Panc1 (cell line): ENCODE measurements around the gene PRSS21. TPM values are rescaled to one million over a fixed set of nuclear protein-coding genes. Genes with fewer than 3 reads are reported as not detected.

Source experiments
- ATAC-seq: fragments of 200-7000 bp; cut with Tn5 transposase; 2 replicates; pipeline ENCODE4 v1.9.1; 2020; ENCODE audit warnings: mild to moderate bottlenecking, moderate library complexity
- BruUV-seq: library from RNA; stranded (reverse); fragments of 400-500 nt; replicated peaks from 2 replicates; lab custom pipeline; 2021; lab: Mats Ljungman, UMichigan
- CTCF ChIA-PET: fragments of 300-600 bp; sonication (Branson Sonifier 250); formaldehyde crosslinking; loops from one replicate; lab custom pipeline; 2022; ENCODE audit warnings: antibody characterized with exemption; lab: Charles Lee
- POLR2A ChIA-PET: fragments of 300-600 bp; sonication (Branson Sonifier 250); formaldehyde crosslinking; loops from one replicate; lab custom pipeline; 2022; ENCODE audit warnings: antibody characterized with exemption; lab: Charles Lee
- DNase-seq: peaks from one replicate; pipeline ENCODE4 v3.0.0-alpha.2; 2010; ENCODE audit warnings: low read depth, low spot score
- H3K27ac ChIP-seq: 2 replicates; pipeline ENCODE4 v1.5.1; 2011; ENCODE audit warnings: mild to moderate bottlenecking, low read length, inconsistent platforms
- H3K27me3 ChIP-seq: fragments of 200-500 bp; sonication (Bioruptor generic); 2 replicates; pipeline ENCODE4 v1.6.0; 2014; ENCODE audit warnings: low read length, inconsistent platforms; ENCODE audit not compliant: control insufficient read depth, insufficient read depth
- H3K36me3 ChIP-seq: fragments of 200-500 bp; sonication (Bioruptor generic); 2 replicates; pipeline ENCODE4 v1.5.1; 2014; ENCODE audit warnings: inconsistent platforms, mild to moderate bottlenecking, low read length, moderate library complexity; ENCODE audit not compliant: control insufficient read depth, insufficient read depth
- H3K4me1 ChIP-seq: 2 replicates; pipeline ENCODE4 v1.5.1; 2011; ENCODE audit warnings: inconsistent platforms, mild to moderate bottlenecking, low read length, moderate library complexity; ENCODE audit not compliant: control insufficient read depth, insufficient read depth
- H3K4me3 ChIP-seq, 2 experiments: 2 replicates each; pipeline ENCODE4 v1.5.1; 2011 to 2012; ENCODE audit warnings: low read depth in 2 of 2, low read length in 2 of 2, mild to moderate bottlenecking in 2 of 2, inconsistent platforms in 1 of 2, moderate library complexity in 1 of 2
- H3K9me3 ChIP-seq: fragments of 200-500 bp; sonication (Bioruptor generic); 2 replicates; pipeline ENCODE4 v1.5.1; 2014; ENCODE audit warnings: low read depth, mild to moderate bottlenecking, inconsistent platforms, low read length, moderate library complexity; ENCODE audit not compliant: control insufficient read depth, insufficient read depth
- CTCF ChIP-seq: fragments of 450-650 bp; IDR thresholded peaks from 2 replicates; pipeline ENCODE4 v1.5.1; 2017; ENCODE audit warnings: mild to moderate bottlenecking
- POLR2AphosphoS5 ChIP-seq: IDR thresholded peaks from 2 replicates; pipeline ENCODE4 v1.6.1; 2012; ENCODE audit warnings: mild to moderate bottlenecking, low read depth, low read length, moderate library complexity
- REST ChIP-seq, 2 experiments: IDR thresholded peaks; 2 replicates each; pipeline ENCODE4 v1.6.1; 2011 to 2012; ENCODE audit warnings: low read depth in 2 of 2, control low read depth in 1 of 2, low read length in 1 of 2, mild to moderate bottlenecking in 1 of 2, moderate library complexity in 1 of 2; ENCODE audit not compliant: insufficient read depth in 1 of 2
- SIN3A ChIP-seq: IDR thresholded peaks from 2 replicates; pipeline ENCODE4 v1.6.1; 2012; ENCODE audit warnings: low read depth, mild to moderate bottlenecking, low read length, moderate library complexity, borderline replicate concordance; ENCODE audit not compliant: insufficient read depth
- TCF7L2 ChIP-seq: IDR thresholded peaks from 2 replicates; pipeline ENCODE4 v1.6.1; 2011; ENCODE audit warnings: mild to moderate bottlenecking, low read depth, low read length, inconsistent platforms
- in situ Hi-C: cut with HindIII; loops from 2 replicates; pipeline ENCODE4 v1.10.0; 2016; ENCODE audit warnings: low sequenced_read_pairs, low pct_unique_long_range_greater_than_20kb
- intact Hi-C: fragments of 100-400 bp; cut with micrococcal nuclease; formaldehyde crosslinking; loops from one replicate; pipeline ENCODE4 v1.10.0; 2022; ENCODE audit not compliant: unreplicated experiment
- total RNA-seq: library from RNA; stranded (reverse); gene quantifications from one replicate; pipeline ENCODE4 v1.2.1, GENCODE V29; 2021; ENCODE audit not compliant: unreplicated experiment

Gene PRSS21
- total RNA-seq, 1 experiment from 2014 or later = not detected

- Histone ChIP-seq H3K36me3 (no peaks in the 10 kb centered on the region), H3K27ac (no peak overlapping the region), H3K27me3 (no peaks in the 10 kb centered on the region), H3K9me3 (no peaks in the 10 kb centered on the region), H3K4me3 (no peak overlapping the region), H3K4me1 (peaks cover 10% of the 10 kb centered on the region; the same call in 1 of the 2 replicates)
- BruUV-seq = no TSS peak
- ChIA-PET CTCF (interaction anchor here (0.6 kb wide), 1 partner anchor 253 kb away, joined by 3 read pairs; the partner anchor contains the start of gene CEMP1), POLR2A (interaction anchor here (0.8 kb wide), 1 partner anchor 46 kb away, joined by 3 read pairs; no protein-coding TSS in a partner anchor)
- intact Hi-C loops (no loop called here), in situ Hi-C loops (no loop called here)
- ATAC-seq (no peak), DNase-seq (no peak)
- TF ChIP-seq SIN3A (no peak), POLR2AphosphoS5 (no peak), REST (IDR thresholded peaks at IDR 0.05; ENCODE audit: insufficient read depth in 1 of 2, low read depth in 2 of 2, low read length in 1 of 2) (no peak), CTCF (no peak), TCF7L2 (no peak)
Measured at GRCh38 chr16:2784358-2785100, 32.5 kb upstream of the PRSS21 start.

DNA sequence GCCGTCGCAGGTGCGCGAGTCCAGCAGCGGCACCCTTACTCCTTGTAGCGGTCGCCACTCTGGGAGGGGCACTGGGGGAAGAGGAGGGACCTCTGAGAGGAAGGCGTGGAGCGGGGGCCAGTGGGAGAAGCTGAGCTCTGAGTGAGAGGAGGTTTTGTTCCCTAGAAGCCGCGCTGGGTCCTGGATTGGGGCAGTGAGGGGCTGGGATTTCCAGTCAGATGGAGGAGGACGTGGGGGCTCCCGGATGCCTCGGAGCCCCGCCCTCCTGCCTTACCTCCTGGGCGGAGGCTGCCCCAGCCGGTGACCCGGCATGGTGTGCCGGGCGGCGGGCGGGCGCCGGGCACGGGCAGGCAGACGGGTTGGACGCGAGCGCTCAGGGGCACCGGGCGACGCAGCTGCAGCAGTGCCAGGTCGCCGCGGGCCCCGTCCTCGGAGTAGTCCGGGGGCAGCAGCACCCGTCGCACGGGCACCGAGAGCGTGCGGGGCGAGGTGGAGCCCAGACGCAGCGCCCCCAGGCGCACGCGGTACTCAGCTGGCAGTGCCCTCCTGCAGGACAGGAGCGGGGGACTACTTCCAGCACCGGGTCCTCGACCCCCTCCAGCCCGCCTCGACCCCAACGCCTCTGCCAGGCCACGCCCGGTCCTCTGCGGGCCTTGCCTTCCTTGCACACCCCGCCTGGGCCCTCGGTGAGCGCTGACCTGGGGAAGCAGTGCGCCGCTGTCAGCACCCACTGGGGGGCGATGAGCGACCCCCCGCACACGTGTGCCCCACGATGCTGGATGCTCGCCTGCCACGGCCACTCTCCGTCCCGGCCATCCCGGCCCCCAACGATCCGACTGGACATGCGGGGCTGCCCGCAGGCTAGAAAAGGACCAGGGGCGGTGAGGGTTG is 31.7 kb upstream of the PRSS21 start:
- BruUV-seq = no TSS peak

More for the DNA sequence above, 31.7 kb upstream of the PRSS21 start:
- no peak for TF ChIP-seq SIN3A
- TF ChIP-seq CTCF = no peak
- no peak for TF ChIP-seq POLR2AphosphoS5
- Histone ChIP-seq H3K27ac (no peak overlapping the region), H3K27me3 (no peaks in the 10 kb centered on the region), H3K9me3 (no peaks in the 10 kb centered on the region), H3K4me3 (no peak overlapping the region), H3K4me1 (peaks cover 10% of the 10 kb centered on the region; the same call in 1 of the 2 replicates), H3K36me3 (no peaks in the 10 kb centered on the region)
- no peak for DNase-seq
- intact Hi-C loops = no loop called here
- ChIA-PET CTCF (interaction anchor here (0.6 kb wide), 1 partner anchor 254 kb away, joined by 3 read pairs; the partner anchor contains the start of gene CEMP1), POLR2A (no interaction called here)
- in situ Hi-C loops = no loop called here
- no peak for ATAC-seq
